SK-N-SH (cell line): ENCODE data around the gene DIPK1C. TPM values are rescaled to one million over a fixed set of nuclear protein-coding genes. Genes with fewer than 3 reads are reported as not detected.

Experiments
- CTCF ChIA-PET: fragments of 300-600, 350-600 bp; formaldehyde crosslinking; extraction: SDS; loops from one replicate; lab custom pipeline; 2021; lab: Yijun Ruan, JAX
- POLR2A ChIA-PET: fragments of 350-600 bp; sonication (Branson Sonifier 250); formaldehyde crosslinking; extraction: SDS; loops from one replicate; lab custom pipeline; 2020; ENCODE audit warnings: antibody characterized with exemption, inconsistent platforms; lab: Yijun Ruan, JAX
- DNase-seq: peaks from one replicate; pipeline ENCODE4 v3.0.0; 2012
- H2AFZ ChIP-seq: fragments of 200-600 bp; sonication (generic); 2 replicates; pipeline ENCODE4 v1.8.1; 2016; ENCODE audit warnings: antibody characterized with exemption, mild to moderate bottlenecking, low read depth
- H3F3A ChIP-seq: fragments of 200-600 bp; sonication (generic); replicated peaks from 2 replicates; pipeline ENCODE3; 2016; ENCODE audit warnings: antibody characterized with exemption, mild to moderate bottlenecking; ENCODE audit not compliant: insufficient read depth
- H3K27ac ChIP-seq, 2 experiments: fragments of 200-500 bp in 1 of 2; fragments of 200-600 bp in 1 of 2; sonication (Bioruptor generic) in 1 of 2; sonication (generic), shearing (Covaris generic) in 1 of 2; 2 replicates each; pipeline versions ENCODE4 v1.5.1 to v1.6.1; 2014 to 2016; ENCODE audit warnings: low read depth in 2 of 2, inconsistent platforms in 1 of 2, low read length in 1 of 2, mild to moderate bottlenecking in 1 of 2, mixed read lengths in 1 of 2
- H3K27me3 ChIP-seq: fragments of 200-600 bp; sonication (generic), shearing (Covaris generic); 2 replicates; pipeline ENCODE4 v1.6.1; 2016; ENCODE audit warnings: mixed run types; ENCODE audit not compliant: insufficient read depth
- H3K36me3 ChIP-seq, 2 experiments: fragments of 200-500 bp in 1 of 2; fragments of 200-600 bp in 1 of 2; sonication (Bioruptor generic) in 1 of 2; sonication (generic) in 1 of 2; replicated peaks in 1 of 2; 2 replicates each; pipeline versions ENCODE3 to v1.5.1; 2014 to 2016; ENCODE audit warnings: low read length in 1 of 2, mild to moderate bottlenecking in 1 of 2; ENCODE audit not compliant: insufficient read depth in 2 of 2, control insufficient read depth in 1 of 2
- H3K4me1 ChIP-seq, 2 experiments: fragments of 200-500 bp in 1 of 2; fragments of 200-600 bp in 1 of 2; sonication (Bioruptor generic) in 1 of 2; sonication (generic), shearing (Covaris generic) in 1 of 2; 2 replicates each; pipeline versions ENCODE4 v1.5.1 to v1.6.1; 2014 to 2016; ENCODE audit warnings: low read depth in 1 of 2, low read length in 1 of 2, mixed run types in 1 of 2; ENCODE audit not compliant: insufficient read depth in 2 of 2, control insufficient read depth in 1 of 2
- H3K4me2 ChIP-seq: fragments of 200-600 bp; sonication (generic), shearing (Covaris generic); 2 replicates; pipeline ENCODE4 v1.6.1; 2017; ENCODE audit warnings: mixed run types
- H3K4me3 ChIP-seq, 2 experiments: fragments of 200-500 bp in 1 of 2; fragments of 200-600 bp in 1 of 2; sonication (Bioruptor generic) in 1 of 2; sonication (generic), shearing (Covaris generic) in 1 of 2; 2 replicates each; pipeline versions ENCODE4 v1.5.1 to v1.8.1; 2014 to 2016; ENCODE audit warnings: low read depth in 2 of 2, inconsistent platforms in 1 of 2, low read length in 1 of 2, mild to moderate bottlenecking in 1 of 2, mixed read lengths in 1 of 2, moderate library complexity in 1 of 2
- H3K79me2 ChIP-seq: fragments of 200-600 bp; sonication (generic); 2 replicates; pipeline ENCODE4 v1.8.1; 2017; ENCODE audit warnings: mild to moderate bottlenecking; ENCODE audit not compliant: insufficient read depth
- H3K9ac ChIP-seq: fragments of 200-600 bp; sonication (generic); 2 replicates; pipeline ENCODE4 v1.6.1; 2017; ENCODE audit warnings: mixed run types
- H3K9me2 ChIP-seq: fragments of 200-600 bp; sonication (generic); 2 replicates; pipeline ENCODE4 v1.6.1; 2017; ENCODE audit warnings: mixed run types
- H3K9me3 ChIP-seq: fragments of 200-600 bp; sonication (generic); 2 replicates; pipeline ENCODE4 v1.6.1; 2017; ENCODE audit warnings: mixed run types, mild to moderate bottlenecking, moderate library complexity
- H4K20me1 ChIP-seq: fragments of 200-600 bp; sonication (generic); 2 replicates; pipeline ENCODE4 v1.6.1; 2017; ENCODE audit warnings: mild to moderate bottlenecking, mixed run types; ENCODE audit not compliant: insufficient read depth
- CHD2 ChIP-seq: fragments of 150-350 bp; IDR thresholded peaks from 2 replicates; pipeline ENCODE4 v1.6.1; 2018; ENCODE audit warnings: low read length; ENCODE audit not compliant: partially characterized antibody
- ELF1 ChIP-seq: IDR thresholded peaks from 2 replicates; pipeline ENCODE4 v1.4.0; 2012
- EP300 ChIP-seq, 2 experiments: IDR thresholded peaks; 2 replicates each; pipeline versions ENCODE4 v1.4.0 to v1.6.1; 2012; ENCODE audit warnings: borderline replicate concordance in 1 of 2, low read depth in 1 of 2, low read length in 1 of 2
- FOSL2 ChIP-seq: IDR thresholded peaks from 2 replicates; pipeline ENCODE4 v1.4.0; 2012; ENCODE audit warnings: low read depth, mild to moderate bottlenecking, moderate library complexity, borderline replicate concordance
- MEF2A ChIP-seq: IDR thresholded peaks from 2 replicates; pipeline ENCODE4 v1.4.0; 2012; ENCODE audit warnings: low read depth, borderline replicate concordance
- MXI1 ChIP-seq: IDR thresholded peaks from 2 replicates; pipeline ENCODE4 v1.6.1; 2012; ENCODE audit warnings: mild to moderate bottlenecking, low read depth, low read length, improper control_type of control experiment
- NFIC ChIP-seq: IDR thresholded peaks from 2 replicates; pipeline ENCODE4 v1.4.0; 2012; ENCODE audit warnings: borderline replicate concordance
- NRF1 ChIP-seq: IDR thresholded peaks from 2 replicates; pipeline ENCODE4 v1.6.1; 2012; ENCODE audit warnings: low read depth, mild to moderate bottlenecking, low read length
- RAD21 ChIP-seq: IDR thresholded peaks from 2 replicates; pipeline ENCODE4 v1.6.1; 2012; ENCODE audit warnings: mild to moderate bottlenecking, low read length
- SMC3 ChIP-seq: IDR thresholded peaks from 2 replicates; pipeline ENCODE4 v1.6.1; 2012; ENCODE audit warnings: low read depth, low read length, improper control_type of control experiment
- TAF1 ChIP-seq: IDR thresholded peaks from 2 replicates; pipeline ENCODE4 v1.6.1; 2012; ENCODE audit warnings: low read depth, mild to moderate bottlenecking, low read length, moderate library complexity, borderline replicate concordance
- TEAD4 ChIP-seq: IDR thresholded peaks from 2 replicates; pipeline ENCODE4 v1.4.0; 2012; ENCODE audit warnings: mild to moderate bottlenecking, borderline replicate concordance; ENCODE audit not compliant: insufficient read depth
- YY1 ChIP-seq: IDR thresholded peaks from 2 replicates; pipeline ENCODE4 v1.4.0; 2012; ENCODE audit warnings: low read depth, mild to moderate bottlenecking
- WGBS: methylation state at CpG from one replicate; pipeline ENCODE4 v1.1.6; 2017; ENCODE audit warnings: low lambda C conversion rate; 5-methylcytosine and 5-hydroxymethylcytosine counted together
- polyA plus RNA-seq, 3 experiments: library from polyadenylated mRNA; depleted of rRNA; stranded (reverse); fragments of >200 nt; gene quantifications; 2 replicates each; pipeline ENCODE4 v1.2.3, GENCODE V29; 2012
- TF ChIP-seq, protein P1 (sequence below): IDR thresholded peaks from 2 replicates; pipeline ENCODE4 v1.6.1; 2012; ENCODE audit warnings: mild to moderate bottlenecking, low read depth, low read length, moderate library complexity
- TF ChIP-seq, protein P2 (sequence below): IDR thresholded peaks from 2 replicates; pipeline ENCODE4 v1.4.0; 2012; ENCODE audit warnings: low read depth, borderline replicate concordance
- TF ChIP-seq, protein P3 (sequence below): IDR thresholded peaks from 2 replicates; pipeline ENCODE4 v1.4.0; 2012; ENCODE audit warnings: low read depth, borderline replicate concordance
- TF ChIP-seq, protein P4 (sequence below): IDR thresholded peaks from 2 replicates; pipeline ENCODE4 v1.4.0; 2012; ENCODE audit warnings: low read depth

The DIPK1C gene
- polyA plus RNA-seq, 1 of the 3 experiments (the other 2 are of a cell fraction): not detected

DNA sequence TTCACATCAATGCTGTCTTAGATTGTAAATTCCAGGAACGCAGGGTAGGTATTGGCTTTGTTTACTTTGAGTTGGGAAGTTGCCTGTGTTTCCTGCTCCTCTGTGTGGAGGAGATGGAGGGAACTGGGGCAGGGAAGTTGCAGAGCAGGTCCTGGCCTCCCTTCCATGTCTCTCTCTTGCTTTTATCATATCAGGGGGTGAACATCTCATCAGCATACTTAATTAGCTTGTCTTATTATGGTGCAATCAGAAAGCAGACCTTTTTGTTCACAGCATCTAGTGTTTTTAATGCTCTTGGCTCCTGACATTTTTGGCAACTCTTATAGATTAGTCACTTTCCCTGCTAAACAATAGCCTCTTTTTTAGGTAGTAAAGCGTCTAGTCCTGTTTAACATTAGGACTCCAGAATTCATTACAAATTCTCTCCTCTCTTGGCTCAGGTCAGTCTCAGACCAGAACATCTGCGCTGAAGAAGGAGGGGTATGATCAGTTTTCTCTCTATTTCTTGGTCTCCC, 11.5 kb upstream of the DIPK1C start (continued):
- TF ChIP-seq, protein P1, sequence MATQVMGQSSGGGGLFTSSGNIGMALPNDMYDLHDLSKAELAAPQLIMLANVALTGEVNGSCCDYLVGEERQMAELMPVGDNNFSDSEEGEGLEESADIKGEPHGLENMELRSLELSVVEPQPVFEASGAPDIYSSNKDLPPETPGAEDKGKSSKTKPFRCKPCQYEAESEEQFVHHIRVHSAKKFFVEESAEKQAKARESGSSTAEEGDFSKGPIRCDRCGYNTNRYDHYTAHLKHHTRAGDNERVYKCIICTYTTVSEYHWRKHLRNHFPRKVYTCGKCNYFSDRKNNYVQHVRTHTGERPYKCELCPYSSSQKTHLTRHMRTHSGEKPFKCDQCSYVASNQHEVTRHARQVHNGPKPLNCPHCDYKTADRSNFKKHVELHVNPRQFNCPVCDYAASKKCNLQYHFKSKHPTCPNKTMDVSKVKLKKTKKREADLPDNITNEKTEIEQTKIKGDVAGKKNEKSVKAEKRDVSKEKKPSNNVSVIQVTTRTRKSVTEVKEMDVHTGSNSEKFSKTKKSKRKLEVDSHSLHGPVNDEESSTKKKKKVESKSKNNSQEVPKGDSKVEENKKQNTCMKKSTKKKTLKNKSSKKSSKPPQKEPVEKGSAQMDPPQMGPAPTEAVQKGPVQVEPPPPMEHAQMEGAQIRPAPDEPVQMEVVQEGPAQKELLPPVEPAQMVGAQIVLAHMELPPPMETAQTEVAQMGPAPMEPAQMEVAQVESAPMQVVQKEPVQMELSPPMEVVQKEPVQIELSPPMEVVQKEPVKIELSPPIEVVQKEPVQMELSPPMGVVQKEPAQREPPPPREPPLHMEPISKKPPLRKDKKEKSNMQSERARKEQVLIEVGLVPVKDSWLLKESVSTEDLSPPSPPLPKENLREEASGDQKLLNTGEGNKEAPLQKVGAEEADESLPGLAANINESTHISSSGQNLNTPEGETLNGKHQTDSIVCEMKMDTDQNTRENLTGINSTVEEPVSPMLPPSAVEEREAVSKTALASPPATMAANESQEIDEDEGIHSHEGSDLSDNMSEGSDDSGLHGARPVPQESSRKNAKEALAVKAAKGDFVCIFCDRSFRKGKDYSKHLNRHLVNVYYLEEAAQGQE: no peak
- TF ChIP-seq FOSL2 (no peak), SMC3 (no peak), MXI1 (no peak)
- TF ChIP-seq, protein P2, sequence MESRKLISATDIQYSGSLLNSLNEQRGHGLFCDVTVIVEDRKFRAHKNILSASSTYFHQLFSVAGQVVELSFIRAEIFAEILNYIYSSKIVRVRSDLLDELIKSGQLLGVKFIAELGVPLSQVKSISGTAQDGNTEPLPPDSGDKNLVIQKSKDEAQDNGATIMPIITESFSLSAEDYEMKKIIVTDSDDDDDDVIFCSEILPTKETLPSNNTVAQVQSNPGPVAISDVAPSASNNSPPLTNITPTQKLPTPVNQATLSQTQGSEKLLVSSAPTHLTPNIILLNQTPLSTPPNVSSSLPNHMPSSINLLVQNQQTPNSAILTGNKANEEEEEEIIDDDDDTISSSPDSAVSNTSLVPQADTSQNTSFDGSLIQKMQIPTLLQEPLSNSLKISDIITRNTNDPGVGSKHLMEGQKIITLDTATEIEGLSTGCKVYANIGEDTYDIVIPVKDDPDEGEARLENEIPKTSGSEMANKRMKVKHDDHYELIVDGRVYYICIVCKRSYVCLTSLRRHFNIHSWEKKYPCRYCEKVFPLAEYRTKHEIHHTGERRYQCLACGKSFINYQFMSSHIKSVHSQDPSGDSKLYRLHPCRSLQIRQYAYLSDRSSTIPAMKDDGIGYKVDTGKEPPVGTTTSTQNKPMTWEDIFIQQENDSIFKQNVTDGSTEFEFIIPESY: no peak
- TF ChIP-seq, protein P3, sequence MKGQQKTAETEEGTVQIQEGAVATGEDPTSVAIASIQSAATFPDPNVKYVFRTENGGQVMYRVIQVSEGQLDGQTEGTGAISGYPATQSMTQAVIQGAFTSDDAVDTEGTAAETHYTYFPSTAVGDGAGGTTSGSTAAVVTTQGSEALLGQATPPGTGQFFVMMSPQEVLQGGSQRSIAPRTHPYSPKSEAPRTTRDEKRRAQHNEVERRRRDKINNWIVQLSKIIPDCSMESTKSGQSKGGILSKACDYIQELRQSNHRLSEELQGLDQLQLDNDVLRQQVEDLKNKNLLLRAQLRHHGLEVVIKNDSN: no peak

DNA sequence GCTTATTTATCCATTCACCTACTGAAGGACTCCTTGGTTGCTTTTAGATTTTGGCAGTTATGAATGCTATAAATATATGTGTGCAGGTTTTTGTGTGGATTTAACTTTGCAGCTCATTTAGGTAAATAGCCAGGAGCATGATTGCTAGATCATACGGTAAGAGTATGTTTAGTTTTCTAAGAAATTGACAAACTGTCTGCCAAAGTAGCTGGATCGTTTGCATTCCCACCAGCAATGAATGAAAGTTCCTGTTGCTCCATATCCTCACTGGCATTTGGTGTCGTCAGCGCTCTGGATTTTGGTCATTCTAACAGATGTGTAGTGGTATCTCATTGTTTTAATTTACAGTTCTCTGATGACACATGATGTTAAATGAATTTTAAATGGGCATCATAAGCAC, 8.7 kb upstream of the DIPK1C start:
- ChIA-PET POLR2A (no interaction called here), CTCF (interaction anchor here (0.9 to 1.4 kb wide), 3 partner anchors 10 to 113 kb away, joined by 3 to 4 read pairs (median 3); no protein-coding TSS in a partner anchor)
- no peak overlapping the region for H3K9ac ChIP-seq
- DNase-seq: no peak
- no peak overlapping the region; a peak in 1 of 4 replicates for H3K4me3 ChIP-seq
- H3K4me2 ChIP-seq: no peak overlapping the region
- H3K4me1 ChIP-seq: no peaks in the 10 kb centered on the region
- H3K9me2 ChIP-seq: no peaks in the 10 kb centered on the region
- WGBS: 16% methylated on average over 4 of the region's 4 CpGs
- no peaks in the 10 kb centered on the region for H3K36me3 ChIP-seq
- no peaks in the 10 kb centered on the region for H3K79me2 ChIP-seq
- no peak overlapping the region for H3K27ac ChIP-seq
- peaks cover 28% of the 10 kb centered on the region; the same call in 1 of the 2 replicates for H3K27me3 ChIP-seq
- H3K9me3 ChIP-seq: no peaks in the 10 kb centered on the region
- H2AFZ ChIP-seq: no peak overlapping the region
- no peaks in the 10 kb centered on the region for H3F3A ChIP-seq
- H4K20me1 ChIP-seq: no peaks in the 10 kb centered on the region
- TF ChIP-seq, protein P3: no peak
- no peak for TF ChIP-seq EP300 (IDR thresholded peaks at IDR 0.05; ENCODE audit: borderline replicate concordance in 1 of 2, low read depth in 1 of 2, low read length in 1 of 2)
- TF ChIP-seq TAF1: no peak
- no peak for TF ChIP-seq RAD21
- TF ChIP-seq, protein P4, sequence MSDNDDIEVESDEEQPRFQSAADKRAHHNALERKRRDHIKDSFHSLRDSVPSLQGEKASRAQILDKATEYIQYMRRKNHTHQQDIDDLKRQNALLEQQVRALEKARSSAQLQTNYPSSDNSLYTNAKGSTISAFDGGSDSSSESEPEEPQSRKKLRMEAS: no peak
- TF ChIP-seq, protein P1: no peak
- TF ChIP-seq CHD2: no peak
- no peak for TF ChIP-seq YY1
- TF ChIP-seq TEAD4: no peak
- TF ChIP-seq MEF2A: no peak
- TF ChIP-seq NFIC: no peak
- no peak for TF ChIP-seq ELF1
- no peak for TF ChIP-seq NRF1
